ENCODE results near the gene PRR3. TPM values are rescaled to one million over a fixed set of nuclear protein-coding genes. Genes with fewer than 3 reads are reported as not detected.

The PRR3 gene
- total and polyA plus RNA-seq, 9 of the 15 experiments (the other 6 are each of a cell fraction or from before 2014, with no cell fraction given) = 23.5 to 59.6 (median 28.8) TPM

DNA sequence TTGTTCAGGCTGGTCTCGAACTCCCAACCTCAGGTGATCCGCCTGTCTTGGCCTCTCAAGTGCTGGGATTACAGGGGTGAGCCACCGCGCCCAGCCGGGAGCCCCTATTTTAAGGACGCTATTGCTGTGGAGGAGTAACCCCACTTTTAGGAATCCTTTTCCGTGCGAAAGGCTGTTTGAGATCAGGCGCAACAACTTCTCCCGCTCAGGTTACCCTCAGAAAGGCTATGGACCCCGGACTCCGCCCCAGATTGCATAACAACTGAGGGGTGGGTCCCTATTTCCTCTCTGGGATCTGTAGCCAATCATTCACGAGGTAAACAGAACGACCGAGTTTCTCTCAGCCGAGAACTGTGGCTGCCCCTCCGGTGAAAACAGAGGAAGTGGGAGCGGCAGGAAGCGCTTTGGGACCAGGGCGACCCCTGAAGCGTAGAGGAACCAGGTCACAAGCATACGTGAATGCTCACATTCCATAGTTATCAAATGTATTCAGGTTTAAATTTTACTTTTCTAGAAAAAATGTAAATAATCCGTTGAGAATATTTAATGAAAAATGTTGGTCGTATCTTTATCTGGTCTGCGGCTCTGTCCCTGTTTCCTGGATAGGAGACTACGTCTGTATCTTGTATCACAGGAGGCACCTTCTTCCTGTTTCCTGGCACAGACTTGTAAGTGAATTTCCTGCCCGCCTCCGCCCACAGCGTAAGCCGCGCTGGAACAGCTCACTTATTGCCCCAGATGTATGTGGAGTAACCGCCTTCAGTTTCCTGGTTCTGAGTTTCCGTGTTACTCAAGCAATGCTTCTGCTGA is 40.9 kb upstream of the PRR3 start (continued):
- TF ChIP-seq, protein P1, sequence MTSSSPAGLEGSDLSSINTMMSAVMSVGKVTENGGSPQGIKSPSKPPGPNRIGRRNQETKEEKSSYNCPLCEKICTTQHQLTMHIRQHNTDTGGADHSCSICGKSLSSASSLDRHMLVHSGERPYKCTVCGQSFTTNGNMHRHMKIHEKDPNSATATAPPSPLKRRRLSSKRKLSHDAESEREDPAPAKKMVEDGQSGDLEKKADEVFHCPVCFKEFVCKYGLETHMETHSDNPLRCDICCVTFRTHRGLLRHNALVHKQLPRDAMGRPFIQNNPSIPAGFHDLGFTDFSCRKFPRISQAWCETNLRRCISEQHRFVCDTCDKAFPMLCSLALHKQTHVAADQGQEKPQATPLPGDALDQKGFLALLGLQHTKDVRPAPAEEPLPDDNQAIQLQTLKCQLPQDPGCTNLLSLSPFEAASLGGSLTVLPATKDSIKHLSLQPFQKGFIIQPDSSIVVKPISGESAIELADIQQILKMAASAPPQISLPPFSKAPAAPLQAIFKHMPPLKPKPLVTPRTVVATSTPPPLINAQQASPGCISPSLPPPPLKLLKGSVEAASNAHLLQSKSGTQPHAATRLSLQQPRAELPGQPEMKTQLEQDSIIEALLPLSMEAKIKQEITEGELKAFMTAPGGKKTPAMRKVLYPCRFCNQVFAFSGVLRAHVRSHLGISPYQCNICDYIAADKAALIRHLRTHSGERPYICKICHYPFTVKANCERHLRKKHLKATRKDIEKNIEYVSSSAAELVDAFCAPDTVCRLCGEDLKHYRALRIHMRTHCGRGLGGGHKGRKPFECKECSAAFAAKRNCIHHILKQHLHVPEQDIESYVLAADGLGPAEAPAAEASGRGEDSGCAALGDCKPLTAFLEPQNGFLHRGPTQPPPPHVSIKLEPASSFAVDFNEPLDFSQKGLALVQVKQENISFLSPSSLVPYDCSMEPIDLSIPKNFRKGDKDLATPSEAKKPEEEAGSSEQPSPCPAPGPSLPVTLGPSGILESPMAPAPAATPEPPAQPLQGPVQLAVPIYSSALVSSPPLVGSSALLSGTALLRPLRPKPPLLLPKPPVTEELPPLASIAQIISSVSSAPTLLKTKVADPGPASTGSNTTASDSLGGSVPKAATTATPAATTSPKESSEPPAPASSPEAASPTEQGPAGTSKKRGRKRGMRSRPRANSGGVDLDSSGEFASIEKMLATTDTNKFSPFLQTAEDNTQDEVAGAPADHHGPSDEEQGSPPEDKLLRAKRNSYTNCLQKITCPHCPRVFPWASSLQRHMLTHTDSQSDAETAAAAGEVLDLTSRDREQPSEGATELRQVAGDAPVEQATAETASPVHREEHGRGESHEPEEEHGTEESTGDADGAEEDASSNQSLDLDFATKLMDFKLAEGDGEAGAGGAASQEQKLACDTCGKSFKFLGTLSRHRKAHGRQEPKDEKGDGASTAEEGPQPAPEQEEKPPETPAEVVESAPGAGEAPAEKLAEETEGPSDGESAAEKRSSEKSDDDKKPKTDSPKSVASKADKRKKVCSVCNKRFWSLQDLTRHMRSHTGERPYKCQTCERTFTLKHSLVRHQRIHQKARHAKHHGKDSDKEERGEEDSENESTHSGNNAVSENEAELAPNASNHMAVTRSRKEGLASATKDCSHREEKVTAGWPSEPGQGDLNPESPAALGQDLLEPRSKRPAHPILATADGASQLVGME (CRISPR knock-in tag; IDR thresholded peaks at IDR 0.05) = 0 out of 2 replicates have a peak, but pooled peaks have one; percentile 29
- peak; percentile 40; the same call in 1 of the 2 replicates for TF ChIP-seq ZNF12 (CRISPR knock-in tag; IDR thresholded peaks at IDR 0.05)
- peak; percentile 88 for TF ChIP-seq EGR1 (conservative IDR thresholded peaks at IDR 0.05)
- peak; percentile 70 for TF ChIP-seq SMARCE1 (IDR thresholded peaks at IDR 0.05)
- TF ChIP-seq ZNF174 (CRISPR knock-in tag; IDR thresholded peaks at IDR 0.05) = no peak
- peak; percentile 96 for TF ChIP-seq HDAC3 (IDR thresholded peaks at IDR 0.05; ENCODE audit: borderline replicate concordance, partially characterized antibody)
- TF ChIP-seq, protein P2, sequence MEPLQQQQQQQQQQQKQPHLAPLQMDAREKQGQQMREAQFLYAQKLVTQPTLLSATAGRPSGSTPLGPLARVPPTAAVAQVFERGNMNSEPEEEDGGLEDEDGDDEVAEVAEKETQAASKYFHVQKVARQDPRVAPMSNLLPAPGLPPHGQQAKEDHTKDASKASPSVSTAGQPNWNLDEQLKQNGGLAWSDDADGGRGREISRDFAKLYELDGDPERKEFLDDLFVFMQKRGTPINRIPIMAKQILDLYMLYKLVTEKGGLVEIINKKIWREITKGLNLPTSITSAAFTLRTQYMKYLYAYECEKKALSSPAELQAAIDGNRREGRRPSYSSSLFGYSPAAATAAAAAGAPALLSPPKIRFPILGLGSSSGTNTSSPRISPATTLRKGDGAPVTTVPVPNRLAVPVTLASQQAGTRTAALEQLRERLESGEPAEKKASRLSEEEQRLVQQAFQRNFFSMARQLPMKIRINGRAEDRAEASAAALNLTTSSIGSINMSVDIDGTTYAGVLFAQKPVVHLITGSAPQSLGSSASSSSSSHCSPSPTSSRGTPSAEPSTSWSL (CRISPR knock-in tag; IDR thresholded peaks at IDR 0.05; ENCODE audit: borderline replicate concordance) = no peak
- TF ChIP-seq PRPF4 (IDR thresholded peaks at IDR 0.05; ENCODE audit: insufficient read depth, low read depth, low read length, poor library complexity, severe bottlenecking) = no peak
- TF ChIP-seq, protein P3, sequence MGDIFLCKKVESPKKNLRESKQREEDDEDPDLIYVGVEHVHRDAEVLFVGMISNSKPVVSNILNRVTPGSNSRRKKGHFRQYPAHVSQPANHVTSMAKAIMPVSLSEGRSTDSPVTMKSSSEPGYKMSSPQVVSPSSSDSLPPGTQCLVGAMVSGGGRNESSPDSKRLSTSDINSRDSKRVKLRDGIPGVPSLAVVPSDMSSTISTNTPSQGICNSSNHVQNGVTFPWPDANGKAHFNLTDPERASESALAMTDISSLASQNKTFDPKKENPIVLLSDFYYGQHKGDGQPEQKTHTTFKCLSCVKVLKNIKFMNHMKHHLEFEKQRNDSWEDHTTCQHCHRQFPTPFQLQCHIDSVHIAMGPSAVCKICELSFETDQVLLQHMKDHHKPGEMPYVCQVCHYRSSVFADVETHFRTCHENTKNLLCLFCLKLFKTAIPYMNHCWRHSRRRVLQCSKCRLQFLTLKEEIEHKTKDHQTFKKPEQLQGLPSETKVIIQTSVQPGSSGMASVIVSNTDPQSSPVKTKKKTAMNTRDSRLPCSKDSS (IDR thresholded peaks at IDR 0.05; ENCODE audit: low read depth, partially characterized antibody) = no peak
- TF ChIP-seq ESRRB (CRISPR knock-in tag; IDR thresholded peaks at IDR 0.05; ENCODE audit: borderline replicate concordance) = no peak
- peak; percentile 75 for TF ChIP-seq GATA2 (CRISPR knock-in tag; IDR thresholded peaks at IDR 0.05)
- TF ChIP-seq NR1H2 (CRISPR knock-in tag; IDR thresholded peaks at IDR 0.05) = no peak; the same call in 1 of the 2 replicates
- TF ChIP-seq TBP (optimal IDR thresholded peaks at IDR 0.05; ENCODE audit: low read depth, low read length) = peak; percentile 66
- TF ChIP-seq THRAP3 (IDR thresholded peaks at IDR 0.05; ENCODE audit: borderline replicate concordance) = 0 out of 2 replicates have a peak, but pooled peaks have one; percentile 51
- TF ChIP-seq, protein P4, sequence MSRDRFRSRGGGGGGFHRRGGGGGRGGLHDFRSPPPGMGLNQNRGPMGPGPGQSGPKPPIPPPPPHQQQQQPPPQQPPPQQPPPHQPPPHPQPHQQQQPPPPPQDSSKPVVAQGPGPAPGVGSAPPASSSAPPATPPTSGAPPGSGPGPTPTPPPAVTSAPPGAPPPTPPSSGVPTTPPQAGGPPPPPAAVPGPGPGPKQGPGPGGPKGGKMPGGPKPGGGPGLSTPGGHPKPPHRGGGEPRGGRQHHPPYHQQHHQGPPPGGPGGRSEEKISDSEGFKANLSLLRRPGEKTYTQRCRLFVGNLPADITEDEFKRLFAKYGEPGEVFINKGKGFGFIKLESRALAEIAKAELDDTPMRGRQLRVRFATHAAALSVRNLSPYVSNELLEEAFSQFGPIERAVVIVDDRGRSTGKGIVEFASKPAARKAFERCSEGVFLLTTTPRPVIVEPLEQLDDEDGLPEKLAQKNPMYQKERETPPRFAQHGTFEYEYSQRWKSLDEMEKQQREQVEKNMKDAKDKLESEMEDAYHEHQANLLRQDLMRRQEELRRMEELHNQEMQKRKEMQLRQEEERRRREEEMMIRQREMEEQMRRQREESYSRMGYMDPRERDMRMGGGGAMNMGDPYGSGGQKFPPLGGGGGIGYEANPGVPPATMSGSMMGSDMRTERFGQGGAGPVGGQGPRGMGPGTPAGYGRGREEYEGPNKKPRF (IDR thresholded peaks at IDR 0.05; ENCODE audit: low read depth, low read length) = no peak
- no peak for TF ChIP-seq ZNF717 (CRISPR knock-in tag; IDR thresholded peaks at IDR 0.05)
